GM23248 (cell line): ENCODE results near the gene ETV5. TPM values are rescaled to one million over a fixed set of nuclear protein-coding genes. Genes with fewer than 3 reads are reported as not detected.

Experiments
- DNase-seq: peaks from one replicate; pipeline ENCODE4 v3.0.0-alpha.2; 2015
- H2AFZ ChIP-seq: fragments of 200-600 bp; sonication (generic); 2 replicates; pipeline ENCODE4 v1.6.1; 2016; ENCODE audit warnings: antibody characterized with exemption
- H3F3A ChIP-seq: fragments of 200-600 bp; sonication (generic); 2 replicates; pipeline ENCODE4 v1.6.1; 2016; ENCODE audit warnings: mild to moderate bottlenecking, antibody characterized with exemption, mixed run types; ENCODE audit not compliant: insufficient read depth
- H3K27ac ChIP-seq: fragments of 200-600 bp; sonication (generic); 2 replicates; pipeline ENCODE4 v1.5.1; 2016; ENCODE audit warnings: mild to moderate bottlenecking
- H3K27me3 ChIP-seq: fragments of 200-600 bp; sonication (generic); replicated peaks from 2 replicates; pipeline ENCODE4 v1.6.1; 2016; ENCODE audit warnings: mild to moderate bottlenecking; ENCODE audit not compliant: insufficient read depth
- H3K36me3 ChIP-seq: fragments of 200-600 bp; sonication (generic); 2 replicates; pipeline ENCODE4 v1.6.1; 2016; ENCODE audit warnings: low read depth, mild to moderate bottlenecking
- H3K4me1 ChIP-seq: fragments of 200-600 bp; sonication (generic); 2 replicates; pipeline ENCODE4 v1.6.1; 2016; ENCODE audit warnings: mild to moderate bottlenecking; ENCODE audit not compliant: insufficient read depth
- H3K4me2 ChIP-seq: fragments of 200-600 bp; sonication (generic); one replicate; pipeline ENCODE4 v1.6.1; 2016; ENCODE audit warnings: mild to moderate bottlenecking; ENCODE audit not compliant: unreplicated experiment
- H3K4me3 ChIP-seq: fragments of 200-600 bp; sonication (generic); 2 replicates; pipeline ENCODE4 v1.5.1; 2016; ENCODE audit warnings: mild to moderate bottlenecking
- H3K79me2 ChIP-seq: fragments of 200-600 bp; sonication (generic); 2 replicates; pipeline ENCODE4 v1.6.1; 2016; ENCODE audit warnings: mild to moderate bottlenecking; ENCODE audit not compliant: insufficient read depth
- H3K9ac ChIP-seq: fragments of 200-600 bp; sonication (generic); 2 replicates; pipeline ENCODE4 v1.6.1; 2016; ENCODE audit warnings: mild to moderate bottlenecking
- H3K9me2 ChIP-seq: fragments of 200-600 bp; sonication (generic); 2 replicates; pipeline ENCODE4 v1.6.1; 2016; ENCODE audit warnings: mixed run types, mild to moderate bottlenecking, moderate library complexity; ENCODE audit not compliant: insufficient read depth
- H3K9me3 ChIP-seq: fragments of 200-600 bp; sonication (generic); one replicate; pipeline ENCODE4 v1.6.1; 2017; ENCODE audit warnings: low read depth
- H4K20me1 ChIP-seq: fragments of 200-600 bp; sonication (generic); 2 replicates; pipeline ENCODE4 v1.6.0; 2016; ENCODE audit not compliant: insufficient read depth
- EZH2 ChIP-seq: fragments of 200-600 bp; sonication (generic); IDR thresholded peaks from 2 replicates; pipeline ENCODE4 v1.6.1; 2018; ENCODE audit warnings: antibody characterized with exemption, mild to moderate bottlenecking; ENCODE audit not compliant: insufficient read depth, poor library complexity, severe bottlenecking
- EZH2phosphoT487 ChIP-seq: fragments of 200-600 bp; sonication (generic); IDR thresholded peaks from 2 replicates; pipeline ENCODE4 v1.6.1; 2018; ENCODE audit warnings: antibody characterized with exemption, moderate library complexity, mild to moderate bottlenecking, low read depth; ENCODE audit not compliant: insufficient read depth
- WGBS, 2 experiments: methylation state at CpG; one replicate each; pipeline ENCODE4 v1.1.6; 2015 to 2017; ENCODE audit warnings: low lambda C conversion rate in 2 of 2, low coverage in 1 of 2; ENCODE audit errors: missing lambda C conversion rate in 2 of 2; 5-methylcytosine and 5-hydroxymethylcytosine counted together
- in situ Hi-C: fragments of 300-500 bp; cut with MboI; formaldehyde crosslinking; loops from 2 replicates; pipeline ENCODE4 v1.15.0; 2020
- polyA plus RNA-seq: library from polyadenylated mRNA; unstranded; fragments of >200 nt; fragmentation: Nextera tagmentation; extraction: Ambion mirVana; gene quantifications from 2 replicates; pipeline ENCODE4 v1.2.1, GENCODE V29; 2016
- total RNA-seq: library from RNA; depleted of rRNA; stranded (reverse); fragments of >200 nt; shearing (Covaris generic); gene quantifications from 2 replicates; pipeline ENCODE4 v1.2.3, GENCODE V29; 2014

Gene ETV5
- total and polyA plus RNA-seq, 2 experiments from 2014 or later, result 44.0 to 47.5 TPM

DNA sequence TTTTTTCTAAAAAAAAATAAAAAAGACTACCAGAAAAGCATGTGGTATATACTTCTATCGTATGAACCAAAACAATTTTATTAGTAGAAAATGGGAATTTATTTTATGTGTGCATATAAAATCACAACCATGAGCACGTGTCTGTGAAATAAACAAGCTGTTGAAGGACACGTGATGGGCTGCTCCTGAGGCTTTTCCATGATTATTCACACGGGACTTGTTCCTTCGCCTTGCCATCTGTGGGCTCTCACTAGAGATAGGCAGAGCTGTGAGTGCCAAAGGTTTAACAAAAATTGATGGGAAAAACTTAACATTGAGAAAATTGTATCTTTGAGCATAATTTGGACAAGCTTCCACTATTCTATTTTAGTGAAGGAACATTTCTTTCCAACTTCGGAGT is 12.4 kb upstream of the ETV5 start:
- in situ Hi-C loops, result no loop called here
- 34 to 51% methylated on average over 6 of the region's 6 CpGs for WGBS, 2 experiments
- TF ChIP-seq EZH2phosphoT487 (no peak), EZH2 (no peak)

DNA sequence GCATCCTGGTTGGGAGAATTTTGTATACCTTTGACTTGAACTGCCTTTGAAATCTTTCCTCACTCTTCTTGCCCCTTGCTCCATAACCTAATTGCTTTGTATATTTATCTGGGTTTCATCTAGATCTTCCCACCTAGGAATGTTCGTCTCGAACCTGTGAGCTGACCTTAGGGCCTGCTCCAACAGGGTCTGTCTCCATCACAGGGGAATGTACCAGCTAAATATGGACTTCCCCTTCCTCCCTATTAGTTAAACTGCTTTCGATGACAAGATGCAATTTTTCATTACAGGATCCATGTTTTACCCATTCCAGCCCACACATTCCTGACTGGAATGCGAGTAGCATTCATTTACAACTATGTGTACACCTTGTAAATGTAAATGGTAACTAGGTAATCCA is 10.6 kb upstream of the ETV5 start:
- DNase-seq, result no peak
- Histone ChIP-seq H3K27me3 (peaks cover 56% of the 10 kb centered on the region), H3K79me2 (no peaks in the 10 kb centered on the region), H3K36me3 (no peaks in the 10 kb centered on the region), H3K4me2 (no peak overlapping the region), H3F3A (no peaks in the 10 kb centered on the region), H3K4me3 (no peak overlapping the region), H3K9me2 (no peaks in the 10 kb centered on the region), H3K9ac (no peak overlapping the region), H3K27ac (no peak overlapping the region), H2AFZ (no peak overlapping the region), H4K20me1 (no peaks in the 10 kb centered on the region), H3K4me1 (no peaks in the 10 kb centered on the region), H3K9me3 (no peaks in the 10 kb centered on the region)
- TF ChIP-seq EZH2phosphoT487 (no peak), EZH2 (no peak)
- WGBS, 2 experiments, result 37 to 40% methylated on average over 4 of the region's 4 CpGs
- in situ Hi-C loops, result no loop called here

More for the DNA sequence above, 12.4 kb upstream of the ETV5 start:
- no peak overlapping the region for H3K4me3 ChIP-seq
- H3F3A ChIP-seq, result no peaks in the 10 kb centered on the region
- H3K27me3 ChIP-seq, result peaks cover 50% of the 10 kb centered on the region
- H3K9ac ChIP-seq, result no peak overlapping the region
- H2AFZ ChIP-seq, result no peak overlapping the region
- H4K20me1 ChIP-seq, result no peaks in the 10 kb centered on the region
- no peak overlapping the region for H3K27ac ChIP-seq
- H3K9me2 ChIP-seq, result no peaks in the 10 kb centered on the region
- no peaks in the 10 kb centered on the region for H3K9me3 ChIP-seq
- H3K4me2 ChIP-seq, result no peak overlapping the region
- no peaks in the 10 kb centered on the region for H3K36me3 ChIP-seq
- DNase-seq, result no peak
- no peaks in the 10 kb centered on the region for H3K79me2 ChIP-seq
- no peaks in the 10 kb centered on the region for H3K4me1 ChIP-seq

DNA sequence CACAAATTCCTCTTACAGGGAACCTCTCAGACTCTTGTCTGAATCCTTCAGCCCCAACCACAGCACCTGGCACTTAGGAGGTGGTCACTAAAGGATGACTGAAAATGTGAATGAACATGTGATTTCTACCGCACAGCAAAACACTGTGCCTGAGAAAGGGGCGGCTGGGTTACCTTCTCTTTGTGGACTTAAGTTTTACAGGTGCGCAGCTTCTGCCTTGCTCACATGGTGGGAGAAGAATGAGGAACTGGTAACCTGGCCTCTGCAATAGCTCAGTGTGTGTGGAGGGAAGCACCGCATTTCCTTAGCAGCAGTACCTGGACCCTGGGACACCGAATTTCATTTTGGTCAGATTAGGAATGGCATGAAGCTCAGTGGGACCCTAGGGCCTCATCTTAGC is 9.8 kb upstream of the ETV5 start:
- in situ Hi-C loops, result no loop called here
- TF ChIP-seq EZH2 (no peak), EZH2phosphoT487 (no peak)
- no peak overlapping the region for H3K4me3 ChIP-seq
- no peaks in the 10 kb centered on the region for H3F3A ChIP-seq
- no peaks in the 10 kb centered on the region for H3K36me3 ChIP-seq
- H4K20me1 ChIP-seq, result no peaks in the 10 kb centered on the region
- peaks cover 64% of the 10 kb centered on the region for H3K27me3 ChIP-seq
- no peak overlapping the region for H3K27ac ChIP-seq
- H3K4me2 ChIP-seq, result no peak overlapping the region
- no peak overlapping the region for H3K9ac ChIP-seq
- no peaks in the 10 kb centered on the region for H3K4me1 ChIP-seq
- H3K9me3 ChIP-seq, result no peaks in the 10 kb centered on the region
- no peaks in the 10 kb centered on the region for H3K9me2 ChIP-seq
- WGBS, 2 experiments, result 67 to 79% methylated on average over 5 of the region's 5 CpGs
- no peak for DNase-seq
- H3K79me2 ChIP-seq, result no peaks in the 10 kb centered on the region
- H2AFZ ChIP-seq, result no peak overlapping the region

GRCh38 chr3:186117521-186118134 is 8.7 kb upstream of the ETV5 start:
- no peaks in the 10 kb centered on the region for H3K9me2 ChIP-seq
- H4K20me1 ChIP-seq, result no peaks in the 10 kb centered on the region
- H3K4me2 ChIP-seq, result no peak overlapping the region
- H2AFZ ChIP-seq, result no peak overlapping the region
- H3K4me1 ChIP-seq, result no peaks in the 10 kb centered on the region
- H3K9me3 ChIP-seq, result no peaks in the 10 kb centered on the region
- H3K27ac ChIP-seq, result no peak overlapping the region
- H3K4me3 ChIP-seq, result no peak overlapping the region
- no peaks in the 10 kb centered on the region for H3F3A ChIP-seq
- no peaks in the 10 kb centered on the region for H3K79me2 ChIP-seq
- 42 to 45% methylated on average over 3 of the region's 3 CpGs for WGBS, 2 experiments
- in situ Hi-C loops, result no loop called here
- no peak for TF ChIP-seq EZH2phosphoT487
- TF ChIP-seq EZH2, result no peak
- DNase-seq, result no peak
- H3K27me3 ChIP-seq, result peaks cover 59% of the 10 kb centered on the region
- no peak overlapping the region for H3K9ac ChIP-seq
- no peaks in the 10 kb centered on the region for H3K36me3 ChIP-seq
